WERI-Rb-1 (cell line): ENCODE measurements around the gene NACA.

Source experiments
- DNase-seq: peaks from one replicate; pipeline ENCODE4 v3.0.0-alpha.2; 2020
- H3K27ac ChIP-seq: fragments of 250-450 bp; sonication (Bioruptor Pico); 2 replicates; pipeline ENCODE4 v1.5.1; 2020; ENCODE audit warnings: mild to moderate bottlenecking, moderate library complexity
- H3K27me3 ChIP-seq: fragments of 250-450 bp; sonication (Bioruptor Pico); 2 replicates; pipeline ENCODE4 v1.5.1; 2021; ENCODE audit warnings: mild to moderate bottlenecking, low read depth, moderate library complexity; ENCODE audit not compliant: insufficient read depth, severe bottlenecking
- H3K36me3 ChIP-seq: fragments of 250-450 bp; sonication (Bioruptor Pico); 2 replicates; pipeline ENCODE4 v1.5.1; 2020; ENCODE audit warnings: mild to moderate bottlenecking, moderate library complexity
- H3K4me3 ChIP-seq: 2 replicates; pipeline ENCODE4 v1.5.1; 2011; ENCODE audit warnings: low read depth, mild to moderate bottlenecking, control low read depth, low read length
- H3K9me3 ChIP-seq: fragments of 250-450 bp; sonication (Bioruptor Pico); 2 replicates; pipeline ENCODE4 v1.5.1; 2021; ENCODE audit warnings: mild to moderate bottlenecking, moderate library complexity; ENCODE audit not compliant: severe bottlenecking
- CTCF ChIP-seq: IDR thresholded peaks from 2 replicates; pipeline ENCODE4 v1.5.1; 2011; ENCODE audit warnings: low read depth, mild to moderate bottlenecking, control low read depth, inconsistent platforms, low read length

The NACA gene

GRCh38 chr12:56725723-56726102 lies 614 bp upstream of the NACA start:
- Histone ChIP-seq H3K36me3 (peaks cover 78% of the 10 kb centered on the region), H3K9me3 (no peaks in the 10 kb centered on the region), H3K27me3 (no peaks in the 10 kb centered on the region), H3K4me3 (peak overlapping the region; percentile 96), H3K27ac (peak overlapping the region; percentile 92)
- no peak for TF ChIP-seq CTCF
- no peak for DNase-seq

GRCh38 chr12:56724701-56724971 lies 463 bp downstream of the NACA start:
- Histone ChIP-seq H3K27me3 (no peaks in the 10 kb centered on the region), H3K36me3 (peaks cover 80% of the 10 kb centered on the region), H3K27ac (peak overlapping the region; percentile 92), H3K9me3 (no peaks in the 10 kb centered on the region), H3K4me3 (peak overlapping the region; percentile 96)
- DNase-seq = no peak
- no peak for TF ChIP-seq CTCF

DNA sequence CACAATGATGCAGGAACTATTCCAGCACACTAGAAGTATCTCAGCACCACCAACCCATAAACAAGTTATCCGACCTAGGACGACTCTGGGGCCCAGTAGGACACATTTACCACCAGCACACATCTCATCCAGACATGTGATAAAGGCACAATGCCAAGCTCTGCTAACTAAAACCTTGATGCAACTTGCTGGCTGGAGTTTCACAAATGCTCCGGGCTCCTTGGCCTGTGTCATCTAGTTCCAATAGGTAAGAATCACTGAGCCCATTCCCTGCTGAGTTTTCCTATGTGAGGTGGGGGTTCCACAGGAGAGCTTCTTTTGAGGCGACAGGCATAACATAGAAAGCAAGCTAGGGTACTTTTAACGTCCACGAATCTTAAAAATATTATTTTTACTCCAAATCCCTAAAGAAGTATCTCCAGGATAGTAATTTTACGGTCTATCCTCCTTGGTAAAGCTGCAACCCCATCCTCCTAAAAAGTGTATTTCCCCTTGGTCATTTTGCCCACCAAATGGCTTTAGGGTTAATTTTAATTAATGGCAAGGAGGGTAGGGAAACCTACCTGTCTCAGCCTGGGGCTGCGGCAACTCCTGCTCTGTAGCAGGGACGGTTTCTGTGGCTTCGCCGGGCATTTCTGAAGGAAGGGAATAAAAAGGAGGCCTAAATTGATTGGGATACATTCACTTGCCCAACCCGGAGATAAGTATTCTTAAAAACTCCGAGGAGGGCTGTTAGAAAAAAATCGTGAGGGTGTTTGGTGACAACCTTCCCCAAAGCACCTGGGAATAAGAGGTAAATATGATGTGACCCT lies 1.0 kb downstream of the NACA start:
- Histone ChIP-seq H3K27ac (peak overlapping the region; percentile 92), H3K4me3 (peak overlapping the region; percentile 96), H3K9me3 (no peaks in the 10 kb centered on the region), H3K27me3 (no peaks in the 10 kb centered on the region), H3K36me3 (peaks cover 81% of the 10 kb centered on the region)
- TF ChIP-seq CTCF = no peak
- DNase-seq = no peak

- Histone ChIP-seq H3K27me3 (no peaks in the 10 kb centered on the region), H3K27ac (no peak overlapping the region), H3K9me3 (no peaks in the 10 kb centered on the region), H3K4me3 (peak overlapping the region; percentile 96), H3K36me3 (peaks cover 81% of the 10 kb centered on the region)
- TF ChIP-seq CTCF = no peak
- DNase-seq = no peak
Observed at GRCh38 chr12:56723352-56723751, 1.7 kb downstream of the NACA start.

- Histone ChIP-seq H3K27ac (no peak overlapping the region), H3K9me3 (no peaks in the 10 kb centered on the region), H3K27me3 (no peaks in the 10 kb centered on the region), H3K4me3 (no peak overlapping the region), H3K36me3 (peaks cover 76% of the 10 kb centered on the region)
- no peak for TF ChIP-seq CTCF
- DNase-seq = no peak
Observed at GRCh38 chr12:56722832-56723231, 2.3 kb downstream of the NACA start.

DNA sequence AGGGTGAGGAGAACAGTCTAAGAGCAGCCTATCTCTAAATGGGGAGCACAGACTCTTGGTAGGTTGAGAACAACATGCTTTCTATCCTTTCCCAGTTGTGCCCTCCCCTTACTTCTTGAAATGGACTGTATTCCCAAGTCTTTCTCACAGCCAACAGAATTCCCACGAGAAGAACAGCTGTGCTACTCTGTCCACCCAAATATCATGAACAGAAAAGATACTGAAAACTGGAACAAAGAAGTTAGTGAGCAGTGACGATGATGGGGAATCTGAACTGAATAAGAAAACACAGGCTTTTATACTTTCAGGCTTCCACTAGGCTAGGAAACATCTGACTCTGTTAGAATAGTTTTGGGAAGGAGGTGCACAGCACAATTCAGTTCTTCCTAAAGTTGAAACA lies 3.4 kb downstream of the NACA start:
- Histone ChIP-seq H3K4me3 (no peak overlapping the region), H3K36me3 (peaks cover 66% of the 10 kb centered on the region), H3K27ac (no peak overlapping the region)

More for the DNA sequence above, 3.4 kb downstream of the NACA start:
- no peak for DNase-seq
- H3K9me3 ChIP-seq = no peaks in the 10 kb centered on the region
- TF ChIP-seq CTCF = no peak
- no peaks in the 10 kb centered on the region for H3K27me3 ChIP-seq
